Astrocyte of the spinal cord (primary cell): ENCODE measurements around the gene MBD5.

Source experiments
- DNase-seq: peaks from one replicate; pipeline ENCODE4 v3.0.0; 2011; ENCODE audit warnings: low read depth, low spot score
- H3K4me3 ChIP-seq: 2 replicates; pipeline ENCODE4 v1.5.1; 2011; ENCODE audit warnings: low read depth, mild to moderate bottlenecking, low read length, moderate library complexity
- in situ Hi-C: cut with HindIII; loops from 2 replicates; pipeline ENCODE4 v1.10.0; 2017; ENCODE audit warnings: low sequenced_read_pairs
- TF ChIP-seq, protein P1 (sequence below): IDR thresholded peaks from 2 replicates; pipeline ENCODE4 v1.5.1; 2012; ENCODE audit warnings: low read depth, mild to moderate bottlenecking, low read length, inconsistent platforms

MBD5 gene

GRCh38 chr2:148282201-148282600 is 261.3 kb downstream of the MBD5 start:
- in situ Hi-C loops, result no loop called here
- TF ChIP-seq, protein P1, sequence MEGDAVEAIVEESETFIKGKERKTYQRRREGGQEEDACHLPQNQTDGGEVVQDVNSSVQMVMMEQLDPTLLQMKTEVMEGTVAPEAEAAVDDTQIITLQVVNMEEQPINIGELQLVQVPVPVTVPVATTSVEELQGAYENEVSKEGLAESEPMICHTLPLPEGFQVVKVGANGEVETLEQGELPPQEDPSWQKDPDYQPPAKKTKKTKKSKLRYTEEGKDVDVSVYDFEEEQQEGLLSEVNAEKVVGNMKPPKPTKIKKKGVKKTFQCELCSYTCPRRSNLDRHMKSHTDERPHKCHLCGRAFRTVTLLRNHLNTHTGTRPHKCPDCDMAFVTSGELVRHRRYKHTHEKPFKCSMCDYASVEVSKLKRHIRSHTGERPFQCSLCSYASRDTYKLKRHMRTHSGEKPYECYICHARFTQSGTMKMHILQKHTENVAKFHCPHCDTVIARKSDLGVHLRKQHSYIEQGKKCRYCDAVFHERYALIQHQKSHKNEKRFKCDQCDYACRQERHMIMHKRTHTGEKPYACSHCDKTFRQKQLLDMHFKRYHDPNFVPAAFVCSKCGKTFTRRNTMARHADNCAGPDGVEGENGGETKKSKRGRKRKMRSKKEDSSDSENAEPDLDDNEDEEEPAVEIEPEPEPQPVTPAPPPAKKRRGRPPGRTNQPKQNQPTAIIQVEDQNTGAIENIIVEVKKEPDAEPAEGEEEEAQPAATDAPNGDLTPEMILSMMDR, result no peak
- DNase-seq, result peak; percentile 12
- no peak overlapping the region for H3K4me3 ChIP-seq

GRCh38 chr2:148292431-148292830 is 271.5 kb downstream of the MBD5 start:
- no peak for DNase-seq
- TF ChIP-seq, protein P1, result no peak
- in situ Hi-C loops, result no loop called here
- no peak overlapping the region for H3K4me3 ChIP-seq

GRCh38 chr2:148298196-148298595 is 277.3 kb downstream of the MBD5 start:
- DNase-seq, result no peak
- no peak overlapping the region for H3K4me3 ChIP-seq
- TF ChIP-seq, protein P1, result no peak
- in situ Hi-C loops, result no loop called here

- H3K4me3 ChIP-seq, result no peak overlapping the region
- no peak for DNase-seq
- in situ Hi-C loops, result no loop called here
- TF ChIP-seq, protein P1, result no peak
Measured at GRCh38 chr2:148299616-148300015, 278.7 kb downstream of the MBD5 start.

DNA sequence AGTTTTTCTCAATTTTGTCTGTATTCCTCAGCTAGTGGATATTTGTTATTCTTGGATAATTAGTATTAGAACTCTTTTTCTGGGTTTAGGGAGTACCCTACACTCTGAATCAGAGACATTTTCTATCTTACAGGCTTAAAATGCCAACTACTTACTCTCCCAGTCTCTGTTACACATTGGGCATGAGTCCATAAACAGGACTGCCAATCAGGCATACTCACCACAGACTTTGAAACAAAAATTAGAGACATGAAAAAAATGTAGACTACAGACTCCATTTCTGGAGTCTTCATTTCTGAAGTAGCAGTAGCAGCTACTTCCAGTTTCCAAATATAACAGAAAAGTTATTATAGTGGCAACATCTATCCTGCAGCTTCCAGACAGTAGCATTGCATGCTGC is 279.7 kb downstream of the MBD5 start:
- H3K4me3 ChIP-seq, result no peak overlapping the region
- no peak for DNase-seq
- in situ Hi-C loops, result no loop called here
- TF ChIP-seq, protein P1, result no peak

DNA sequence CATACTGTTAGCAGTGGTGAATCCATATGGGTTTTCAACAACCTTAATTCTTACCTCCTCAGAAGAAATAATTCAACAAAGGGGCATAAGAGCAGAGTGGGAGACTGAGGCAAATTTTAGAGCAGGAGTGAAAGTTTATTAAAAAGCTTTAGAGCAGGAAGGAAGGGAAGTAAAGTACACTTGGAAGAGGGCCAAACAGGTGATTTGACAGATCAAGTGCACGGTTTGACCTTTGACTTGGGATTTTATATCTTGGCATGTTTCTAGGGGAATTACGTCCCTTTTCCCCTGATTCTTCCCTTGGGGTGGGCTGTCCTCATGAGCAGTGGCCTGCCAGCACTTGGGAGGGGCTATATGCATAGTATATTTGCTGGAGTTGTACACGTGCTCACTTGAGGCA is 280.5 kb downstream of the MBD5 start:
- no peak overlapping the region for H3K4me3 ChIP-seq
- in situ Hi-C loops, result no loop called here
- no peak for DNase-seq
- TF ChIP-seq, protein P1, result no peak

GRCh38 chr2:148302526-148302925 is 281.6 kb downstream of the MBD5 start:
- TF ChIP-seq, protein P1, result no peak
- H3K4me3 ChIP-seq, result no peak overlapping the region
- in situ Hi-C loops, result no loop called here
- no peak for DNase-seq
